NB4 (cell line): ENCODE results near the gene GFOD1.

Experiments
- DNase-seq: peaks from one replicate; pipeline ENCODE4 v3.0.0; 2010; ENCODE audit warnings: low read depth
- H3K4me3 ChIP-seq: one replicate; pipeline ENCODE4 v1.5.1; 2011; ENCODE audit warnings: mild to moderate bottlenecking, low read depth, low read length, moderate library complexity
- MYC ChIP-seq: IDR thresholded peaks from 2 replicates; pipeline ENCODE4 v1.6.1; 2011; ENCODE audit warnings: low read depth, low read length
- POLR2A ChIP-seq: IDR thresholded peaks from 2 replicates; pipeline ENCODE4 v1.6.1; 2011; ENCODE audit warnings: mild to moderate bottlenecking; ENCODE audit not compliant: insufficient read length; ENCODE audit errors: extremely low read depth
- TF ChIP-seq, protein P1 (sequence below): IDR thresholded peaks from 2 replicates; pipeline ENCODE4 v1.6.1; 2011; ENCODE audit warnings: low read depth, low read length
- TF ChIP-seq, protein P2 (sequence below): IDR thresholded peaks from one replicate; pipeline ENCODE4 v1.5.1; 2012; ENCODE audit warnings: low read depth, low read length

Gene GFOD1

DNA sequence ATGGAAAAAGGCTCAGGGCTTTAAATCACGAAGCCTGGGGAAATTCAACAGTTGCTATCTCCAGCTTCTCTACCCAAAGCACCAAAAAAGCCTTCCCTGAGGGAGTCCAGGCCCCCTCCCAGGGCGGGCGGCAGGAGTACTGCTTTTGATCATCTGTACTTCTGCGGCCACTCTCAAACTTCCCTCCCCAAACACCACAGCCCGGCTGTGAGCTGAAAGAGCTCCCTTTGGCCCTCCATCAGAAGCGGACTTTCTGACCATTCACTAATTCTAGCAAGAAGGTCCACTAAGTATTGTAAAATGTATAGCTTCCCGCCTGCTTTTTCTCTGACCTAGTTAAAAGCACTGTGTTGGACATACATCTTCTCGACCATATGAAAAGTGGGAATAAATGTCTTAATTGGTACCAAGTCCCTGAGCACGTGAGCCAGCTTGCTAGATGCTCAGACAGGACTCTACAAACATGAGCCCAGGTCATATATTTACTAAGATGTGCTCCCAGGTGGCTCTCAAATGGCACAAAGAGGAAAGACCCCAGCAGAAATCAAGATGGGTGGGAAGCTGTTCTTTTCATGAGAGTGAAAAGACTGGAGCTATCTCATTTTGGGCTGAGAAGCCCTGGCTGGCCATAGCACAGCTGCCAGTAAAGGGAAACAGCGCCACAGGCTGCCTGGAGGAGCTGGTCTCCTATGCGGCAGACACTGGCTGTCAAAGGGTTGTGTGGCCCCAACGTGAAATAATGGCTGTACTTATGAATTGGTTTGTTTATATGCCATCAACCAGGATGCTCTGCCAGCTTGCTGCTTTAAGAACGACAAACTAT, 58.6 kb downstream of the GFOD1 start:
- no peak overlapping the region for H3K4me3 ChIP-seq
- TF ChIP-seq, protein P1, sequence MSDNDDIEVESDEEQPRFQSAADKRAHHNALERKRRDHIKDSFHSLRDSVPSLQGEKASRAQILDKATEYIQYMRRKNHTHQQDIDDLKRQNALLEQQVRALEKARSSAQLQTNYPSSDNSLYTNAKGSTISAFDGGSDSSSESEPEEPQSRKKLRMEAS = no peak
- TF ChIP-seq, protein P2, sequence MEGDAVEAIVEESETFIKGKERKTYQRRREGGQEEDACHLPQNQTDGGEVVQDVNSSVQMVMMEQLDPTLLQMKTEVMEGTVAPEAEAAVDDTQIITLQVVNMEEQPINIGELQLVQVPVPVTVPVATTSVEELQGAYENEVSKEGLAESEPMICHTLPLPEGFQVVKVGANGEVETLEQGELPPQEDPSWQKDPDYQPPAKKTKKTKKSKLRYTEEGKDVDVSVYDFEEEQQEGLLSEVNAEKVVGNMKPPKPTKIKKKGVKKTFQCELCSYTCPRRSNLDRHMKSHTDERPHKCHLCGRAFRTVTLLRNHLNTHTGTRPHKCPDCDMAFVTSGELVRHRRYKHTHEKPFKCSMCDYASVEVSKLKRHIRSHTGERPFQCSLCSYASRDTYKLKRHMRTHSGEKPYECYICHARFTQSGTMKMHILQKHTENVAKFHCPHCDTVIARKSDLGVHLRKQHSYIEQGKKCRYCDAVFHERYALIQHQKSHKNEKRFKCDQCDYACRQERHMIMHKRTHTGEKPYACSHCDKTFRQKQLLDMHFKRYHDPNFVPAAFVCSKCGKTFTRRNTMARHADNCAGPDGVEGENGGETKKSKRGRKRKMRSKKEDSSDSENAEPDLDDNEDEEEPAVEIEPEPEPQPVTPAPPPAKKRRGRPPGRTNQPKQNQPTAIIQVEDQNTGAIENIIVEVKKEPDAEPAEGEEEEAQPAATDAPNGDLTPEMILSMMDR = no peak
- no peak for TF ChIP-seq POLR2A
- TF ChIP-seq MYC = no peak

DNA sequence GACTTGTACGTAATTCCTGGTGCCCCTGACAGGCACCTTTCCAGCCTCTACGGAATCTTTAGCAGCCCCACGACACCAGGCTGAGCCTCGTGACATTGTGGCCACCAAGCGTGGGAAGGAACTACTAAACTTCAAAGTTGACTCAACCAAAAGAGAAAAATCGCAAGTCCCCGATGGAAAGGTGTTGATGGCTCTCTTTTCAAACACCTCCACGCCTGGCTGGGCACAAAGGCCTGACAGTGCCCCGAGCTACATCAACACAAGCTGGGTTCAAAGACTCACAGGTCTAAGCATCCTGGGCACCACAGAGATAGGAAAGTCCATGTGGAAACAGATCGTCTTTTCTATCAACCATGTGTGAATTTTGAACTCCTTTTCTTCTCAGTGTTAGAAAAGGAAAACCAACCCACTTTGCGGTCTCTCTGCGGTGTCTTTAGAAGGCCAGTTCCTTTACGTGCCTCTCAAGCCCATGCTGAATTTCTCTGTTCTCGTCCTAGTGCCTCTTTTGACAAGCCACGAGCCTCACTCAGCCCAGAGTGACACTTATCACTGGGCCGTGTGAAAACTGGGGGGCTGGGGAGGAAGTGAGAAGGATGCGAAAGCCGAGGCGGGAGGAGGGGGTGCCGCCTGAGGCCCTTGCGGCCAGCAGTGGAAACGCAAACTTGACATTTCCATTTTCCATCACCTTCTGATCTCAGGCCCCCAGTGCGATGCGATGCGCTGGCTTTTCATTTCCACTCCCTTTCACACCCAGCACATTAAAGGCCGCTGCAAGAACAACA, 59.4 kb downstream of the GFOD1 start:
- no peak overlapping the region for H3K4me3 ChIP-seq
- no peak for DNase-seq
- TF ChIP-seq MYC (no peak), POLR2A (no peak)
- TF ChIP-seq, protein P2 = no peak

More for the DNA sequence above, 58.6 kb downstream of the GFOD1 start:
- DNase-seq = no peak

DNA sequence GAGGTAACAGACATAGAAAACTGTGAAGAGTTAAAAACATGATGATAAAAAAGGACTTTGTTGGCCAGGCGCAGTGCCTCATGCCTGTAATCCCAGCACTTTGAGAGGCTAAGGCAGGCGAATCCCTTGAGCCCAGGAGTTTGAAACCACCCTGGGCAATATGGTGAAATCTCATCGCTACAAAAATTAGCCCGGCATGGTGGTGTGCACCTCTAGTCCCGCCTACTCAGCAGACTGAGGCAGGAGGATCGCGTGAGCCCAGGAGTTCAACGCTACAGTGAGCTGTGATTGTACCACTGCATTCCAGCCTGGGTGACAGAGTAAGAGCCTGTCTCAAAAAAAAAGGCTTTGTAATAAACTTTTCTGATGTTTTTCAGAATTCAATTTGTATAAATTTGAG, 60.1 kb downstream of the GFOD1 start:
- TF ChIP-seq, protein P2 = no peak
- TF ChIP-seq, protein P1 = no peak
- TF ChIP-seq POLR2A (no peak), MYC (no peak)
- no peak for DNase-seq
- H3K4me3 ChIP-seq = no peak overlapping the region

DNA sequence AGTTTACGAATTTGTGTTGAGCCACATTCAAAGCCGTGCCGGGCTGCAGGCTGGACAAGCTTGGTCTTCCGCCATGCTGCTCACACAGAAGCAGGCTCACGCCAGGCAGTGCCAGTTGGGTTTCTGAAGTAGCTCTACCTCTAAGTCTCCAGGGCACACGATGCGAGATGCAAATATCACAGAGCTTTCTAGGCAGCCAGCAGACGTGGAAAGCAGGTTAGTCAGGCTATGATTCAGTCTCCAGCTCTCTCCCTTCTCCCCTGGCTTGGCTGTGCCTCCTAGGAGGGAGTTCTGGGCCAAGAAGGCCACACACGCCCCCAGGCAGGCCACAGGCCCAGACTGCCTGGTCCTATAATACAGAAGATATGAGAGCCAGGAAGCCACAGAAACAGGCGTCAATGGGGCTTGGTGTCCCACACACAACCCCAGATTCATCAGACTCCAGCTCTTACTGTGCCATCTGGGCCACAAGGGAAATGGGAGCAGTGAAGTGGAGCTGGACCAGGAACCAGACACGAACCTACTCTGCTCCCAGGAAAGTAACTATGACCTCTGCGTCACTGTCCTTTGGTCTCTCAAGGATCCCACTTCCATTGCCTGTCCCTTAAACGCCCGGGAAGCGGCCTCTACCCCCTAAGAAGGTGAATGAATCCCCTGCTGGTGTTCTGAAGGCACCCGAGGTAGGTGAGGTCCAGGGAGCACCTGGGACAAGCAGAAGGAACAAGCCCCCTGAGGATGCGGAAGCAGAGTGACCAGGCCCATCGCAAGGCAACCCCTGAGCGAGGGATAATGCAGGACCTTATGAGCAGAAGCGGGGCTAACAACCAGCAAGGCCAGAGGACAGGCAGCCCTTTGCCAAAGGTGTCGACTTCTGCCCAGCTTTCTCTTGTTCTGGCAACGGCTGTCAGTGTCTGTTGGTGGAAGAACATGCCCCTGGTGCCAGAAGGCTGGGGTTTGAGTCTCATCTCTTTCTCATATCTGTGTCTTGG, 61.2 kb downstream of the GFOD1 start:
- TF ChIP-seq POLR2A (no peak), MYC (no peak)
- TF ChIP-seq, protein P2 = no peak
- TF ChIP-seq, protein P1 = no peak
- no peak for DNase-seq
- no peak overlapping the region for H3K4me3 ChIP-seq

DNA sequence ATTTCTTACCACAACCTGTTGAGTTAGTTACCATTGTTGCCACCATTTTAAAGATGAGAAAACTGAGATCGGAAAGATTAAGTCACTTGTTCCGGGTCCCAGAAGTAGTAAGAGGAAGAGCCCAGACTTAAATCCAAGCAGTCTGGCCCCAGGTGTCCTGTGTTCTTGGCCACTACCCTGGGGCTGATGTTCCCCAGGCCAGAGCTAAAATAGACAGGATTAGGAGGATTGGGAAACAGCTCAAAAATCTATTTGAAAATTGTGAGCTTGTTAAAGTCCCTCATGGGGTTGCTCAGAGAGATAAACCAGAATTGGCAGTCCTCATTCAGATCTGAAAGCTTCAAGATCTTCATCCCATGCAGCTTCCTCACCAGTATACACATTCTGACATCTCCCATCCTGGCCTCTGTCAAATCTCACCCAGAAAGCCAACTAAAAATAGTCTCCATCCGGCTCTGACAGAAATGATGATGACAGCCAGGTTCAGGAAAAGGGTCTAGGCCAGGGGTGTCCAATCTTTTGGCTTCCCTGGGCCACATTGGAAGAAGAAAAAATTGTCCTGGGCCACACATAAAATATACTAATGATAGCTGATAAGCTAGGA, 62.0 kb downstream of the GFOD1 start:
- no peak overlapping the region for H3K4me3 ChIP-seq
- no peak for TF ChIP-seq POLR2A
- TF ChIP-seq, protein P1 = no peak
- no peak for TF ChIP-seq MYC
- no peak for DNase-seq
